Vagina (tissue), 2 donors: ENCODE results near the gene MXD3.

Experiments used
- POLR2AphosphoS5 ChIP-seq, 2 donors: sonication (generic); formaldehyde crosslinking; IDR thresholded peaks; one replicate each; pipeline ENCODE4 v1.9.0; 2017; ENCODE audit warnings: antibody characterized with exemption in 2 of 2, mild to moderate bottlenecking in 2 of 2, low read depth in 1 of 2; ENCODE audit not compliant: insufficient read depth in 1 of 2
- TF ChIP-seq, protein P1 (sequence below), 3 experiments: fragments of 450-650 bp in 2 of 3; fragments of 200-600 bp in 1 of 3; sonication (generic) in 1 of 3; IDR thresholded peaks; one replicate each; pipeline ENCODE4 v1.5.1; 2017 to 2019; ENCODE audit warnings: antibody characterized with exemption in 3 of 3, mild to moderate bottlenecking in 2 of 3, moderate library complexity in 2 of 3

DNA sequence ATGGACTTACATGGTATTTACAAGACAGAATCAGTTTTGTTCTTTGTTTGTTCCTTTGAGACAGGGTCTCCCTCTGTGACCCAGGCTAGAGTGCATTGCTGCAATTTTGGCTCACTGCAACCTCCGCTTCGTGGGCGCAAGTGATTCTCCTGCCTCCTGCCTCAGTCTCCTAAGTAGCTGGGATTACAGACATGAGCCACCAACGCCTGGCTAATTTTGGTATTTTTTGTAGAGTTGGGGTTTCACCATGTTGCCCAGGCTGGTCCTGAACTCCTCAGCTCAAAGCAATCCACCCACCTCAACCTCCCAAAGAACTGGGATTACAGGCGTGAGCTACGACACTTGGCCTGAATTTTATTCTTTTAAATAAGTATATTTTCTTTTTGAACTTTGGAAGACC is 35.8 kb downstream of the MXD3 start:
- no peak for TF ChIP-seq POLR2AphosphoS5 (IDR thresholded peaks at IDR 0.05; ENCODE audit: insufficient read depth in 1 of 2, low read depth in 1 of 2)
- TF ChIP-seq, protein P1, sequence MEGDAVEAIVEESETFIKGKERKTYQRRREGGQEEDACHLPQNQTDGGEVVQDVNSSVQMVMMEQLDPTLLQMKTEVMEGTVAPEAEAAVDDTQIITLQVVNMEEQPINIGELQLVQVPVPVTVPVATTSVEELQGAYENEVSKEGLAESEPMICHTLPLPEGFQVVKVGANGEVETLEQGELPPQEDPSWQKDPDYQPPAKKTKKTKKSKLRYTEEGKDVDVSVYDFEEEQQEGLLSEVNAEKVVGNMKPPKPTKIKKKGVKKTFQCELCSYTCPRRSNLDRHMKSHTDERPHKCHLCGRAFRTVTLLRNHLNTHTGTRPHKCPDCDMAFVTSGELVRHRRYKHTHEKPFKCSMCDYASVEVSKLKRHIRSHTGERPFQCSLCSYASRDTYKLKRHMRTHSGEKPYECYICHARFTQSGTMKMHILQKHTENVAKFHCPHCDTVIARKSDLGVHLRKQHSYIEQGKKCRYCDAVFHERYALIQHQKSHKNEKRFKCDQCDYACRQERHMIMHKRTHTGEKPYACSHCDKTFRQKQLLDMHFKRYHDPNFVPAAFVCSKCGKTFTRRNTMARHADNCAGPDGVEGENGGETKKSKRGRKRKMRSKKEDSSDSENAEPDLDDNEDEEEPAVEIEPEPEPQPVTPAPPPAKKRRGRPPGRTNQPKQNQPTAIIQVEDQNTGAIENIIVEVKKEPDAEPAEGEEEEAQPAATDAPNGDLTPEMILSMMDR (IDR thresholded peaks at IDR 0.05), result no peak
